ENCODE data around the gene ARPP21. TPM values are rescaled to one million over a fixed set of nuclear protein-coding genes. Genes with fewer than 3 reads are reported as not detected.

The ARPP21 gene
- polyA plus RNA-seq, 1 of the 3 experiments (the other 2 are of a cell fraction), result 1.6 TPM

DNA sequence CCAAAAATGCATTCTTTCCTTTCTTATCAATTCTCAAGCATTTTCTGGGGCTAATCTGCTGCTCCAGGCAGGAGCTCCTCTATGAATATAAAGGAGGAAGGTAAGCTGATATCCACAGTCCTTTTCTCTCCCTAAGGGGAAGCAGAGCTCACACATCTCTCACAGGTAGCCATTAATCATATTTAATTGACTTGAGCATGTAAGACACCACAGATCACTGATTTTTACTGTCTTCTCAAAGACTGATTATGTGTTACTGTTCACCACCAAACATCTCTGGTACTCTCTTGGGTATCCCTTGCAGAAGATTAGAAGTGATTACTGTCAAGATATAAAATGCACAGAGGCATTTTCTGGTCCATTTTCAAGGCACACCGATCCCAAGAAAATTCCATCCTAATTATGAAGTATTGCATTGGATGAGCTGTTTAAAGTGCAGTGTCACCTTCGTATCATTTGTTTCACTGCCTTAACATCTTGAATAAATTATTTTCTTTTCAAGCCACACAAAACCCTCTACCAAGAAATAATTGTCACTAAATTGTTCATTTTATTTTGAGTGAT, 100.7 kb downstream of the ARPP21 start (continued):
- TF ChIP-seq TEAD4 (IDR thresholded peaks at IDR 0.05; ENCODE audit: borderline replicate concordance, insufficient read depth) (no peak), FOSL2 (IDR thresholded peaks at IDR 0.05; ENCODE audit: borderline replicate concordance, low read depth) (no peak), EZH2phosphoT487 (IDR thresholded peaks at IDR 0.05; ENCODE audit: borderline replicate concordance, low read depth) (no peak), RFX5 (IDR thresholded peaks at IDR 0.05; ENCODE audit: low read length) (no peak), CHD2 (IDR thresholded peaks at IDR 0.05; ENCODE audit: low read length, partially characterized antibody) (no peak), FOXJ3 (CRISPR knock-in tag; IDR thresholded peaks at IDR 0.05) (no peak), MEF2A (IDR thresholded peaks at IDR 0.05; ENCODE audit: borderline replicate concordance, low read depth) (no peak)
- TF ChIP-seq, protein P1, sequence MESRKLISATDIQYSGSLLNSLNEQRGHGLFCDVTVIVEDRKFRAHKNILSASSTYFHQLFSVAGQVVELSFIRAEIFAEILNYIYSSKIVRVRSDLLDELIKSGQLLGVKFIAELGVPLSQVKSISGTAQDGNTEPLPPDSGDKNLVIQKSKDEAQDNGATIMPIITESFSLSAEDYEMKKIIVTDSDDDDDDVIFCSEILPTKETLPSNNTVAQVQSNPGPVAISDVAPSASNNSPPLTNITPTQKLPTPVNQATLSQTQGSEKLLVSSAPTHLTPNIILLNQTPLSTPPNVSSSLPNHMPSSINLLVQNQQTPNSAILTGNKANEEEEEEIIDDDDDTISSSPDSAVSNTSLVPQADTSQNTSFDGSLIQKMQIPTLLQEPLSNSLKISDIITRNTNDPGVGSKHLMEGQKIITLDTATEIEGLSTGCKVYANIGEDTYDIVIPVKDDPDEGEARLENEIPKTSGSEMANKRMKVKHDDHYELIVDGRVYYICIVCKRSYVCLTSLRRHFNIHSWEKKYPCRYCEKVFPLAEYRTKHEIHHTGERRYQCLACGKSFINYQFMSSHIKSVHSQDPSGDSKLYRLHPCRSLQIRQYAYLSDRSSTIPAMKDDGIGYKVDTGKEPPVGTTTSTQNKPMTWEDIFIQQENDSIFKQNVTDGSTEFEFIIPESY (IDR thresholded peaks at IDR 0.05; ENCODE audit: borderline replicate concordance, low read depth), result no peak
- TF ChIP-seq, protein P2, sequence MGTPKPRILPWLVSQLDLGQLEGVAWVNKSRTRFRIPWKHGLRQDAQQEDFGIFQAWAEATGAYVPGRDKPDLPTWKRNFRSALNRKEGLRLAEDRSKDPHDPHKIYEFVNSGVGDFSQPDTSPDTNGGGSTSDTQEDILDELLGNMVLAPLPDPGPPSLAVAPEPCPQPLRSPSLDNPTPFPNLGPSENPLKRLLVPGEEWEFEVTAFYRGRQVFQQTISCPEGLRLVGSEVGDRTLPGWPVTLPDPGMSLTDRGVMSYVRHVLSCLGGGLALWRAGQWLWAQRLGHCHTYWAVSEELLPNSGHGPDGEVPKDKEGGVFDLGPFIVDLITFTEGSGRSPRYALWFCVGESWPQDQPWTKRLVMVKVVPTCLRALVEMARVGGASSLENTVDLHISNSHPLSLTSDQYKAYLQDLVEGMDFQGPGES (IDR thresholded peaks at IDR 0.05; ENCODE audit: low read depth, low read length), result no peak

DNA sequence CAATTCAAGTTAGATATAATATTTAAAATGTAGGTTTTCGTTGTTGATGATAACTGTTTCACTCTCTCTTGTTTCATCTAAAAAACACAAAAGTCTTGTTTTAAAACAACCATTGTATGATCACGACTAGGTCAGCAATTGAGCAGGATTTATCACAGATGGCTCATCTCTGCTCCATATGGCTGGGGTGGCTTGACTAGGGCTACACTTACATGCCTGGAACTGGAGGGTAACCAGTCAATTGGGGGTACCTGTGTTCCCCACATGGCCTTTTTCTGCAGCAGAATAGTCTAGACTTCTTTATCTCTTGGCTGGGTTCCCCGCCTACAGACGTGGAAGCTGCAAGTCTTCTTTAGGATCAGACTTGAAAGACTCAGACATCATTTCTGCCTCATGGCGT, 103.9 kb downstream of the ARPP21 start:
- H2AFZ ChIP-seq (ENCODE audit: low read depth), result no peak overlapping the region
- POLR2A ChIA-PET, result no interaction called here
- no peaks in the 10 kb centered on the region for H3K79me2 ChIP-seq (ENCODE audit: insufficient read depth)
- H3K27ac ChIP-seq (ENCODE audit: low read depth in 2 of 2, low read length in 1 of 2), result no peak overlapping the region
- no peak overlapping the region for H3K4me3 ChIP-seq (ENCODE audit: low read depth in 2 of 2, low read length in 1 of 2)
- H3K9me3 ChIP-seq, result no peaks in the 10 kb centered on the region
- no peak overlapping the region for H3K9ac ChIP-seq
- no peaks in the 10 kb centered on the region; a peak in 1 of 4 replicates for H3K4me1 ChIP-seq (ENCODE audit: control insufficient read depth in 1 of 2, insufficient read depth in 2 of 2, low read depth in 1 of 2, low read length in 1 of 2)
- CTCF ChIA-PET, result no interaction called here
- H4K20me1 ChIP-seq (ENCODE audit: insufficient read depth), result no peaks in the 10 kb centered on the region
- no peaks in the 10 kb centered on the region for H3K36me3 ChIP-seq (replicated peaks in 1 of 2; ENCODE audit: control insufficient read depth in 1 of 2, insufficient read depth in 2 of 2, low read length in 1 of 2)
- DNase-seq, result no peak
- H3K27me3 ChIP-seq (ENCODE audit: insufficient read depth), result no peaks in the 10 kb centered on the region
- TF ChIP-seq, protein P3, sequence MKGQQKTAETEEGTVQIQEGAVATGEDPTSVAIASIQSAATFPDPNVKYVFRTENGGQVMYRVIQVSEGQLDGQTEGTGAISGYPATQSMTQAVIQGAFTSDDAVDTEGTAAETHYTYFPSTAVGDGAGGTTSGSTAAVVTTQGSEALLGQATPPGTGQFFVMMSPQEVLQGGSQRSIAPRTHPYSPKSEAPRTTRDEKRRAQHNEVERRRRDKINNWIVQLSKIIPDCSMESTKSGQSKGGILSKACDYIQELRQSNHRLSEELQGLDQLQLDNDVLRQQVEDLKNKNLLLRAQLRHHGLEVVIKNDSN (IDR thresholded peaks at IDR 0.05; ENCODE audit: borderline replicate concordance, low read depth), result no peak
- TF ChIP-seq NFIC (IDR thresholded peaks at IDR 0.05; ENCODE audit: borderline replicate concordance) (no peak), JUND (IDR thresholded peaks at IDR 0.05) (no peak), EZH2phosphoT487 (IDR thresholded peaks at IDR 0.05; ENCODE audit: borderline replicate concordance, low read depth) (no peak), RXRA (IDR thresholded peaks at IDR 0.05; ENCODE audit: borderline replicate concordance, low read depth) (no peak), MXI1 (IDR thresholded peaks at IDR 0.05; ENCODE audit: low read depth, low read length) (no peak), SIN3A (IDR thresholded peaks at IDR 0.05; ENCODE audit: borderline replicate concordance, low read depth, low read length) (no peak), RAD21 (IDR thresholded peaks at IDR 0.05; ENCODE audit: low read length) (no peak)
- TF ChIP-seq, protein P4, sequence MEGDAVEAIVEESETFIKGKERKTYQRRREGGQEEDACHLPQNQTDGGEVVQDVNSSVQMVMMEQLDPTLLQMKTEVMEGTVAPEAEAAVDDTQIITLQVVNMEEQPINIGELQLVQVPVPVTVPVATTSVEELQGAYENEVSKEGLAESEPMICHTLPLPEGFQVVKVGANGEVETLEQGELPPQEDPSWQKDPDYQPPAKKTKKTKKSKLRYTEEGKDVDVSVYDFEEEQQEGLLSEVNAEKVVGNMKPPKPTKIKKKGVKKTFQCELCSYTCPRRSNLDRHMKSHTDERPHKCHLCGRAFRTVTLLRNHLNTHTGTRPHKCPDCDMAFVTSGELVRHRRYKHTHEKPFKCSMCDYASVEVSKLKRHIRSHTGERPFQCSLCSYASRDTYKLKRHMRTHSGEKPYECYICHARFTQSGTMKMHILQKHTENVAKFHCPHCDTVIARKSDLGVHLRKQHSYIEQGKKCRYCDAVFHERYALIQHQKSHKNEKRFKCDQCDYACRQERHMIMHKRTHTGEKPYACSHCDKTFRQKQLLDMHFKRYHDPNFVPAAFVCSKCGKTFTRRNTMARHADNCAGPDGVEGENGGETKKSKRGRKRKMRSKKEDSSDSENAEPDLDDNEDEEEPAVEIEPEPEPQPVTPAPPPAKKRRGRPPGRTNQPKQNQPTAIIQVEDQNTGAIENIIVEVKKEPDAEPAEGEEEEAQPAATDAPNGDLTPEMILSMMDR (IDR thresholded peaks at IDR 0.05), result no peak
- TF ChIP-seq, protein P1 (IDR thresholded peaks at IDR 0.05; ENCODE audit: borderline replicate concordance, low read depth), result no peak
- no peak overlapping the region for H3K4me2 ChIP-seq
- no peaks in the 10 kb centered on the region for H3F3A ChIP-seq (replicated peaks; ENCODE audit: insufficient read depth)
- H3K9me2 ChIP-seq, result no peaks in the 10 kb centered on the region
- WGBS (ENCODE audit: low lambda C conversion rate), result 74% methylated on average over 5 of the region's 5 CpGs

Measured in SK-N-SH (cell line).